CD14-positive monocyte (primary cell): ENCODE data around the gene ITSN1. TPM values are rescaled to one million over a fixed set of nuclear protein-coding genes. Genes with fewer than 3 reads are reported as not detected.
A peak's percentile ranks its signal among the peaks of the same experiment; 100 is the strongest.

Source experiments
- DNase-seq, 3 donors: peaks; one replicate each; pipeline ENCODE4 v3.0.0-alpha.2; 2011 to 2022
- H2AFZ ChIP-seq: 2 replicates; pipeline ENCODE4 v1.6.0; 2012; ENCODE audit warnings: mild to moderate bottlenecking, low read depth, low read length, inconsistent platforms; ENCODE audit not compliant: insufficient read depth, poor library complexity, severe bottlenecking
- H3K27ac ChIP-seq, 2 donors: 1 replicate in 1 of 2; 2 replicates in 1 of 2; pipeline ENCODE4 v1.5.1; 2012 to 2013; ENCODE audit warnings: low read length in 2 of 2, control low read depth in 1 of 2, inconsistent platforms in 1 of 2, low read depth in 1 of 2, mild to moderate bottlenecking in 1 of 2
- H3K27me3 ChIP-seq, 2 donors: one replicate each; pipeline versions ENCODE4 v1.6.0 to v1.6.1; 2011 to 2013; ENCODE audit warnings: low read length in 2 of 2; ENCODE audit not compliant: control insufficient read depth in 2 of 2, insufficient read depth in 2 of 2
- H3K36me3 ChIP-seq, 2 donors: replicated peaks in 1 of 2; 1 replicate in 1 of 2; 2 replicates in 1 of 2; pipeline versions ENCODE4 v1.5.1 to v1.6.1; 2012 to 2013; ENCODE audit warnings: low read length in 2 of 2, control low read depth in 1 of 2, inconsistent platforms in 1 of 2, mild to moderate bottlenecking in 1 of 2; ENCODE audit not compliant: insufficient read depth in 2 of 2, control insufficient read depth in 1 of 2
- H3K4me1 ChIP-seq, 2 donors: 1 replicate in 1 of 2; 2 replicates in 1 of 2; pipeline versions ENCODE4 v1.5.1 to v1.6.1; 2012 to 2013; ENCODE audit warnings: low read length in 2 of 2, control low read depth in 1 of 2, inconsistent platforms in 1 of 2, mild to moderate bottlenecking in 1 of 2, moderate library complexity in 1 of 2; ENCODE audit not compliant: insufficient read depth in 2 of 2, control insufficient read depth in 1 of 2
- H3K4me2 ChIP-seq: replicated peaks from 2 replicates; pipeline ENCODE3; 2012; ENCODE audit warnings: low read length, moderate library complexity, mild to moderate bottlenecking; ENCODE audit not compliant: poor library complexity, severe bottlenecking; ENCODE audit errors: extremely low read depth
- H3K4me3 ChIP-seq, 3 experiments: fragments of 200-600 bp in 1 of 3; sonication (generic) in 1 of 3; replicated peaks in 1 of 3; 1 replicate in 2 of 3; 2 replicates in 1 of 3; pipeline ENCODE4 v1.5.1; 2011 to 2013; ENCODE audit warnings: low read length in 3 of 3, mild to moderate bottlenecking in 3 of 3, control low read depth in 2 of 3, low read depth in 2 of 3, inconsistent platforms in 1 of 3, moderate library complexity in 1 of 3
- H3K79me2 ChIP-seq: 2 replicates; pipeline ENCODE4 v1.6.0; 2012; ENCODE audit warnings: mild to moderate bottlenecking, control low read depth, inconsistent platforms, low read length, moderate library complexity; ENCODE audit not compliant: insufficient read depth
- H3K9ac ChIP-seq: 2 replicates; pipeline ENCODE4 v1.6.0; 2017; ENCODE audit warnings: low read length, mild to moderate bottlenecking; ENCODE audit not compliant: insufficient read depth, poor library complexity, severe bottlenecking
- H3K9me3 ChIP-seq, 2 donors: replicated peaks in 1 of 2; 1 replicate in 1 of 2; 2 replicates in 1 of 2; pipeline versions ENCODE4 v1.5.1 to v1.6.1; 2012 to 2013; ENCODE audit warnings: low read length in 2 of 2, control low read depth in 1 of 2; ENCODE audit not compliant: control insufficient read depth in 1 of 2, insufficient read depth in 1 of 2
- H4K20me1 ChIP-seq: 2 replicates; pipeline ENCODE4 v1.6.0; 2012; ENCODE audit warnings: mild to moderate bottlenecking, low read length, control low read depth, moderate library complexity; ENCODE audit not compliant: insufficient read depth
- H3K27ac Mint-ChIP-seq, 7 donors: one replicate each; pipeline ENCODE4 v1.8.0; 2020; ENCODE audit warnings: mild to moderate bottlenecking in 7 of 7, mixed read lengths in 7 of 7, moderate library complexity in 6 of 7, inconsistent platforms in 2 of 7
- H3K27me3 Mint-ChIP-seq, 3 donors: one replicate each; pipeline ENCODE4 v1.8.0; 2021 to 2022; ENCODE audit warnings: low read depth in 3 of 3, mild to moderate bottlenecking in 3 of 3, mixed read lengths in 3 of 3, moderate library complexity in 3 of 3, inconsistent platforms in 1 of 3
- H3K36me3 Mint-ChIP-seq, 2 donors: one replicate each; pipeline ENCODE4 v1.8.0; 2020; ENCODE audit warnings: mixed read lengths in 2 of 2, inconsistent platforms in 1 of 2, mild to moderate bottlenecking in 1 of 2
- H3K4me1 Mint-ChIP-seq: one replicate; pipeline ENCODE4 v1.8.0; 2020; ENCODE audit warnings: mild to moderate bottlenecking, mixed read lengths
- H3K4me3 Mint-ChIP-seq, 2 donors: one replicate each; pipeline ENCODE4 v1.8.0; 2020; ENCODE audit warnings: mild to moderate bottlenecking in 2 of 2, mixed read lengths in 2 of 2, moderate library complexity in 1 of 2
- H3K9me3 Mint-ChIP-seq, 7 donors: one replicate each; pipeline ENCODE4 v1.8.0; 2020 to 2022; ENCODE audit warnings: mixed read lengths in 7 of 7, mild to moderate bottlenecking in 6 of 7, moderate library complexity in 6 of 7, inconsistent platforms in 2 of 7
- CTCF ChIP-seq: fragments of 200-600 bp; IDR thresholded peaks from one replicate; pipeline ENCODE4 v1.8.0; 2022; ENCODE audit warnings: antibody characterized with exemption, mild to moderate bottlenecking
- WGBS: methylation state at CpG from one replicate; pipeline ENCODE4 v1.1.5; 2013; ENCODE audit warnings: missing lambda C conversion rate; ENCODE audit not compliant: insufficient coverage; 5-methylcytosine and 5-hydroxymethylcytosine counted together
- intact Hi-C, 2 donors: fragments of 100-400 bp; cut with micrococcal nuclease; formaldehyde crosslinking; loops; one replicate each; pipeline versions ENCODE4 v1.15.0 to v1.15.1; 2023
- polyA plus RNA-seq, 3 donors: library from polyadenylated mRNA; depleted of rRNA in 1 of 3; unstranded in 2 of 3; stranded (reverse) in 1 of 3; fragments of 300-500 nt in 2 of 3; fragments of >200 nt in 1 of 3; fragmentation: Illumina TruSeq in 2 of 3; gene quantifications; 1 replicate in 2 of 3; 2 replicates in 1 of 3; pipeline ENCODE4 v1.2.3, GENCODE V29; 2012 to 2021

Gene ITSN1
- polyA plus RNA-seq, 3 donors = 4.7 to 10.3 (median 5.1) TPM

GRCh38 chr21:33894736-33895288, 252.5 kb downstream of the ITSN1 start:
- H3K27ac Mint-ChIP-seq = peak overlapping the region in 1 of 7 donors; percentile 78
- Histone ChIP-seq H2AFZ (peak overlapping the region; percentile 58), H3K79me2 (no peaks in the 10 kb centered on the region), H4K20me1 (no peaks in the 10 kb centered on the region), H3K9me3 (no peaks in the 10 kb centered on the region), H3K4me3 (no peak overlapping the region), H3K4me1 (peaks cover 8 to 9% of the 10 kb centered on the region in 2 donors), H3K36me3 (peaks cover 0 to 8% of the 10 kb centered on the region in 2 donors), H3K4me2 (peak overlapping the region; percentile 40), H3K27ac (no peak overlapping the region), H3K9ac (peak overlapping the region; percentile 2), H3K27me3 (no peaks in the 10 kb centered on the region)
- peak overlapping the region; percentile 54 to 88 for H3K4me3 Mint-ChIP-seq
- 5% methylated on average over 19 of the region's 20 CpGs for WGBS
- peak; percentile 7 to 30 (median 18) for DNase-seq
- peaks cover 13% of the 10 kb centered on the region for H3K4me1 Mint-ChIP-seq
- TF ChIP-seq CTCF = peak; percentile 40
- no peaks in the 10 kb centered on the region for H3K9me3 Mint-ChIP-seq
- intact Hi-C loops = no loop called here
- peaks cover 3 to 7% of the 10 kb centered on the region in 2 donors for H3K36me3 Mint-ChIP-seq
- peaks cover 3 to 8% (median 6%) of the 10 kb centered on the region in 3 donors for H3K27me3 Mint-ChIP-seq

- peak overlapping the region in 1 of 2 donors; percentile 88 for H3K4me3 Mint-ChIP-seq
- no peaks in the 10 kb centered on the region for H4K20me1 ChIP-seq
- peaks cover 3 to 8% (median 6%) of the 10 kb centered on the region in 3 donors for H3K27me3 Mint-ChIP-seq
- peaks cover 0 to 13% of the 10 kb centered on the region in 2 donors for H3K36me3 ChIP-seq
- H3K4me2 ChIP-seq = peak overlapping the region; percentile 40
- H3K4me1 ChIP-seq = peaks cover 8 to 9% of the 10 kb centered on the region in 2 donors
- H3K79me2 ChIP-seq = no peaks in the 10 kb centered on the region
- H3K36me3 Mint-ChIP-seq = peaks cover 4 to 12% of the 10 kb centered on the region in 2 donors
- H3K9me3 Mint-ChIP-seq = no peaks in the 10 kb centered on the region
- no peak for TF ChIP-seq CTCF
- H3K4me1 Mint-ChIP-seq = peaks cover 13% of the 10 kb centered on the region
- no peak overlapping the region for H2AFZ ChIP-seq
- WGBS = 81% methylated on average over 21 of the region's 28 CpGs
- intact Hi-C loops = no loop called here
- no peak overlapping the region for H3K4me3 ChIP-seq
- H3K9me3 ChIP-seq = no peaks in the 10 kb centered on the region
- H3K27ac Mint-ChIP-seq = peak overlapping the region in 2 of 7 donors; percentile 33 to 78
- DNase-seq = no peak
- no peaks in the 10 kb centered on the region for H3K27me3 ChIP-seq
- no peak overlapping the region for H3K27ac ChIP-seq
- H3K9ac ChIP-seq = no peak overlapping the region
These were observed 253.1 kb downstream of the ITSN1 start for GRCh38 chr21:33895356-33895755.
